Measurements from ENCODE around the gene PLEKHG4B. TPM values are rescaled to one million over a fixed set of nuclear protein-coding genes. Genes with fewer than 3 reads are reported as not detected.

The PLEKHG4B gene
- total RNA-seq, 1 experiment from 2014 or later: 1.2 TPM

DNA sequence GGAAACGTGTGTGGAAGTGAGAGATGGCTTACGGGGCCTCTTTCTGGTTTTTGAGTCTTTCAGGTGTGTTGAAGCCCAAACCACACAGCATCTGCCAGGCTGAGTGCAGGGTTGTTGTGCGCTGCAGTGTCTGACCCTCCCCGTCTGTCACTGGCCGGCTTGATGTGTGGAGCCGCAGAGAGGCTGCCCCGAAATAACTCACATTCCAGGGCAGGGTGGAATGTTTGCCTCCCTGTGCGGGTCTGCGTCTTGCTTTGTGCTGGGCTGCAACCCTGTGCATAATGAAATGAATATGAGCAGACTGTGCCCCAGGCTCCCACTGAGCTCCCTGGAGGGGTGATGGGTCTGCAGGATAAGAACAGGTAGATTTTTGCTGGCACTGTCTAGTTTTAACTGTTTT is 9.9 kb upstream of the PLEKHG4B start:
- no peaks in the 10 kb centered on the region for H3K9me2 ChIP-seq (replicated peaks; ENCODE audit: low read length)
- ATAC-seq (peak; percentile 60), DNase-seq (peak; percentile 29)
- H3K9ac ChIP-seq (ENCODE audit: low read length): no peak overlapping the region
- no TSS peak for BruUV-seq (replicated peaks)
- no peaks in the 10 kb centered on the region for H4K20me1 ChIP-seq (ENCODE audit: low read length)
- intact Hi-C loops (cut with micrococcal nuclease): no loop called here
- H3K4me2 ChIP-seq (ENCODE audit: low read length): no peak overlapping the region
- no peak overlapping the region for H3K4me3 ChIP-seq (ENCODE audit: low read length)
- TF ChIP-seq EZH2phosphoT487 (IDR thresholded peaks at IDR 0.05; ENCODE audit: borderline replicate concordance, low read length): no peak
- TF ChIP-seq EZH2 (IDR thresholded peaks at IDR 0.05; ENCODE audit: low read length, unreplicated experiment): no peak
- TF ChIP-seq, protein P1, sequence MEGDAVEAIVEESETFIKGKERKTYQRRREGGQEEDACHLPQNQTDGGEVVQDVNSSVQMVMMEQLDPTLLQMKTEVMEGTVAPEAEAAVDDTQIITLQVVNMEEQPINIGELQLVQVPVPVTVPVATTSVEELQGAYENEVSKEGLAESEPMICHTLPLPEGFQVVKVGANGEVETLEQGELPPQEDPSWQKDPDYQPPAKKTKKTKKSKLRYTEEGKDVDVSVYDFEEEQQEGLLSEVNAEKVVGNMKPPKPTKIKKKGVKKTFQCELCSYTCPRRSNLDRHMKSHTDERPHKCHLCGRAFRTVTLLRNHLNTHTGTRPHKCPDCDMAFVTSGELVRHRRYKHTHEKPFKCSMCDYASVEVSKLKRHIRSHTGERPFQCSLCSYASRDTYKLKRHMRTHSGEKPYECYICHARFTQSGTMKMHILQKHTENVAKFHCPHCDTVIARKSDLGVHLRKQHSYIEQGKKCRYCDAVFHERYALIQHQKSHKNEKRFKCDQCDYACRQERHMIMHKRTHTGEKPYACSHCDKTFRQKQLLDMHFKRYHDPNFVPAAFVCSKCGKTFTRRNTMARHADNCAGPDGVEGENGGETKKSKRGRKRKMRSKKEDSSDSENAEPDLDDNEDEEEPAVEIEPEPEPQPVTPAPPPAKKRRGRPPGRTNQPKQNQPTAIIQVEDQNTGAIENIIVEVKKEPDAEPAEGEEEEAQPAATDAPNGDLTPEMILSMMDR (conservative IDR thresholded peaks at IDR 0.05; ENCODE audit: low read depth, low read length): no peak
- H2AFZ ChIP-seq (ENCODE audit: low read length): no peak overlapping the region
- no peaks in the 10 kb centered on the region for H3K9me3 ChIP-seq (ENCODE audit: low read length)
- no peaks in the 10 kb centered on the region for H3K79me2 ChIP-seq (ENCODE audit: low read length)
- H3K36me3 ChIP-seq (ENCODE audit: low read depth, low read length): no peaks in the 10 kb centered on the region
- ChIA-PET CTCF (no interaction called here), POLR2A (ENCODE audit: unreplicated experiment) (no interaction called here)
- no peaks in the 10 kb centered on the region for H3F3A ChIP-seq (ENCODE audit: low read length, unreplicated experiment)
- H3K27ac ChIP-seq (ENCODE audit: low read length): no peak overlapping the region
- peaks cover 4% of the 10 kb centered on the region; the same call in 1 of the 2 replicates for H3K27me3 ChIP-seq (ENCODE audit: low read length)
- H3K4me1 ChIP-seq (ENCODE audit: insufficient read depth, low read length): no peaks in the 10 kb centered on the region

DNA sequence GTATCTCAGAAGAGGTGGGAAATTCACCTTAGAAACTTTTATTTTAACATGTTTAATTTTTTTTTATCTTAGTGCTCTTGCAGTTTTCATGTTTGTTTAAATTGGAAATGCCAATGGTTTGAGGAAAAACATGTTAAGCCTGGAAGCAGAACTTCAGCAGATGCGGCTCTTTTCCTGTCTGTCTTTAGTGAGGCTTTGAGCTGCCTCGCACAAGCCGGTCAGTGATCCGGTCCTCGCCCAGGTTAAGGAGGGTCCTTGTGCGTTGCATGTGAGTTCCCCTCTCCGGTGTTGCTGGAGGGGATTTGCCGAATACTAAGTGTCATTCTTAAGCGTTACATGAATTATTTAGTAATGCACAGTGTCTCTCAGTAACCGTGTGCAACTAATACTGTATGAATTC is 9.4 kb upstream of the PLEKHG4B start:
- Histone ChIP-seq H3K36me3 (ENCODE audit: low read depth, low read length) (no peaks in the 10 kb centered on the region), H3K4me3 (ENCODE audit: low read length) (no peak overlapping the region), H3K79me2 (ENCODE audit: low read length) (no peaks in the 10 kb centered on the region), H3K9ac (ENCODE audit: low read length) (no peak overlapping the region), H3F3A (ENCODE audit: low read length, unreplicated experiment) (no peaks in the 10 kb centered on the region), H3K9me3 (ENCODE audit: low read length) (no peaks in the 10 kb centered on the region), H3K27ac (ENCODE audit: low read length) (no peak overlapping the region), H3K27me3 (ENCODE audit: low read length) (peaks cover 9% of the 10 kb centered on the region; the same call in 1 of the 2 replicates), H3K4me2 (ENCODE audit: low read length) (no peak overlapping the region), H3K9me2 (replicated peaks; ENCODE audit: low read length) (no peaks in the 10 kb centered on the region), H2AFZ (ENCODE audit: low read length) (no peak overlapping the region), H4K20me1 (ENCODE audit: low read length) (no peaks in the 10 kb centered on the region), H3K4me1 (ENCODE audit: insufficient read depth, low read length) (no peaks in the 10 kb centered on the region)
- BruUV-seq (replicated peaks): no TSS peak
- intact Hi-C loops (cut with micrococcal nuclease): no loop called here
- TF ChIP-seq, protein P1 (conservative IDR thresholded peaks at IDR 0.05; ENCODE audit: low read depth, low read length): no peak
- TF ChIP-seq EZH2phosphoT487 (IDR thresholded peaks at IDR 0.05; ENCODE audit: borderline replicate concordance, low read length): no peak
- no peak for TF ChIP-seq EZH2 (IDR thresholded peaks at IDR 0.05; ENCODE audit: low read length, unreplicated experiment)
- ChIA-PET POLR2A (ENCODE audit: unreplicated experiment) (no interaction called here), CTCF (no interaction called here)
- DNase-seq: no peak
- no peak for ATAC-seq

DNA sequence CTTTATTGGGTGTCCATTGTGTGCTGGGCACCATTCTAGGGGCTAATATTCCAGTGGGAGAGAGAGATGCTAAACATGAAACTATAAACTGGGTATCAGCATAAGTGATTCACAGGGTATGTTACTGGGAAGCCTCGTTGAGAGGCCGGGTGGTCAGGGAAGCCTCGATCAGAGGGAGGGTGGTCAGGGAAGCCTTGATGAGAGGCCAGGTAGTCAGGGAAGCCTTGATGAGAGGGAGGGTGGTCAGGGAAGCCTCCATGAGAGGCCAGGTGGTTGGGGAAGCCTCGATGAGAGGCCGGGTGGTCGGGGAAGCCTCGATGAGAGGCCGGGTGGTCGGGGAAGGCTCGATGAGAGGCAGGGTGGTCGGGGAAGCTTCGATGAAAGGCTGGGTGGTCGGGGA is 8.9 kb upstream of the PLEKHG4B start:
- H3K9me2 ChIP-seq (replicated peaks; ENCODE audit: low read length): no peaks in the 10 kb centered on the region
- H3K9me3 ChIP-seq (ENCODE audit: low read length): no peaks in the 10 kb centered on the region
- H4K20me1 ChIP-seq (ENCODE audit: low read length): no peaks in the 10 kb centered on the region
- CTCF ChIA-PET: no interaction called here
- BruUV-seq (replicated peaks): no TSS peak
- H3K27me3 ChIP-seq (ENCODE audit: low read length): peaks cover 14% of the 10 kb centered on the region
- POLR2A ChIA-PET (ENCODE audit: unreplicated experiment): no interaction called here
- intact Hi-C loops (cut with micrococcal nuclease): no loop called here
- no peaks in the 10 kb centered on the region for H3F3A ChIP-seq (ENCODE audit: low read length, unreplicated experiment)
- H3K27ac ChIP-seq (ENCODE audit: low read length): no peak overlapping the region
- H3K4me3 ChIP-seq (ENCODE audit: low read length): no peak overlapping the region
- no peak overlapping the region for H3K4me2 ChIP-seq (ENCODE audit: low read length)
- ATAC-seq: no peak
- no peak for TF ChIP-seq EZH2 (IDR thresholded peaks at IDR 0.05; ENCODE audit: low read length, unreplicated experiment)
- TF ChIP-seq, protein P1 (conservative IDR thresholded peaks at IDR 0.05; ENCODE audit: low read depth, low read length): no peak
- TF ChIP-seq EZH2phosphoT487 (IDR thresholded peaks at IDR 0.05; ENCODE audit: borderline replicate concordance, low read length): no peak
- H3K36me3 ChIP-seq (ENCODE audit: low read depth, low read length): no peaks in the 10 kb centered on the region
- no peak for DNase-seq
- no peaks in the 10 kb centered on the region for H3K79me2 ChIP-seq (ENCODE audit: low read length)
- H3K4me1 ChIP-seq (ENCODE audit: insufficient read depth, low read length): no peaks in the 10 kb centered on the region
- H3K9ac ChIP-seq (ENCODE audit: low read length): no peak overlapping the region
- H2AFZ ChIP-seq (ENCODE audit: low read length): no peak overlapping the region
